Karpas-422 (cell line): ENCODE results near the gene WDR86. TPM values are rescaled to one million over a fixed set of nuclear protein-coding genes. Genes with fewer than 3 reads are reported as not detected.

Experiments used
- DNase-seq: peaks from one replicate; pipeline ENCODE4 v3.0.0-alpha.2; 2015
- H2AFZ ChIP-seq: fragments of 200-600 bp; sonication (generic); 2 replicates; pipeline ENCODE4 v1.6.1; 2014; ENCODE audit warnings: antibody characterized with exemption, low read length, mixed read lengths
- H3K27ac ChIP-seq: fragments of 200-600 bp; sonication (generic); 2 replicates; pipeline ENCODE4 v1.5.1; 2014; ENCODE audit warnings: mild to moderate bottlenecking, low read length, moderate library complexity
- H3K27me3 ChIP-seq: fragments of 200-600 bp; sonication (generic); 2 replicates; pipeline ENCODE4 v1.6.1; 2014; ENCODE audit warnings: low read length, mixed read lengths
- H3K36me3 ChIP-seq: fragments of 200-600 bp; sonication (generic); 2 replicates; pipeline ENCODE4 v1.6.1; 2014; ENCODE audit warnings: low read length, mixed read lengths; ENCODE audit not compliant: insufficient read depth
- H3K4me1 ChIP-seq: fragments of 200-600 bp; sonication (generic); 2 replicates; pipeline ENCODE4 v1.6.1; 2014; ENCODE audit warnings: mild to moderate bottlenecking, low read length, mixed read lengths
- H3K4me2 ChIP-seq: fragments of 200-600 bp; sonication (generic); 2 replicates; pipeline ENCODE4 v1.6.1; 2014; ENCODE audit warnings: low read length, low read depth, mild to moderate bottlenecking; ENCODE audit not compliant: poor library complexity, severe bottlenecking
- H3K4me3 ChIP-seq: fragments of 200-600 bp; sonication (generic); 2 replicates; pipeline ENCODE4 v1.5.1; 2014; ENCODE audit warnings: mild to moderate bottlenecking, antibody characterized with exemption, low read length, mixed read lengths
- H3K79me2 ChIP-seq: fragments of 200-600 bp; sonication (generic); 2 replicates; pipeline ENCODE4 v1.6.1; 2014; ENCODE audit warnings: mild to moderate bottlenecking, low read length, mixed read lengths
- H3K9ac ChIP-seq: fragments of 200-600 bp; sonication (generic); 2 replicates; pipeline ENCODE4 v1.6.0; 2014; ENCODE audit warnings: low read length
- H3K9me2 ChIP-seq: fragments of 200-600 bp; sonication (generic), shearing (Covaris generic); replicated peaks from 2 replicates; pipeline ENCODE4 v1.6.0; 2014; ENCODE audit warnings: mild to moderate bottlenecking, low read length, moderate library complexity; ENCODE audit not compliant: insufficient read depth
- H3K9me3 ChIP-seq: fragments of 300-700, 200-600 bp; sonication (generic); 2 replicates; pipeline ENCODE4 v1.6.1; 2014; ENCODE audit warnings: low read length, mixed read lengths
- H4K20me1 ChIP-seq: fragments of 200-600 bp; sonication (generic); 2 replicates; pipeline ENCODE4 v1.6.1; 2014; ENCODE audit warnings: mild to moderate bottlenecking, antibody characterized with exemption, low read length, low read depth; ENCODE audit not compliant: insufficient read depth
- total RNA-seq: library from RNA; depleted of rRNA; stranded (reverse); fragments of >200 nt; shearing (Covaris generic); gene quantifications from 2 replicates; pipeline ENCODE4 v1.2.3, GENCODE V29; 2014; ENCODE audit warnings: low replicate concordance

The WDR86 gene
- total RNA-seq, 1 experiment from 2014 or later, result not detected

GRCh38 chr7:151346470-151346769 lies 63.4 kb downstream of the WDR86 start:
- H3K4me3 ChIP-seq, result no peak overlapping the region
- H3K4me1 ChIP-seq, result peaks cover 46% of the 10 kb centered on the region
- H3K9me3 ChIP-seq, result no peaks in the 10 kb centered on the region
- peaks cover 27% of the 10 kb centered on the region; the same call in 1 of the 2 replicates for H3K36me3 ChIP-seq
- no peaks in the 10 kb centered on the region for H3K27me3 ChIP-seq
- DNase-seq, result no peak
- no peak overlapping the region for H2AFZ ChIP-seq
- H4K20me1 ChIP-seq, result no peaks in the 10 kb centered on the region
- no peaks in the 10 kb centered on the region for H3K9me2 ChIP-seq
- H3K9ac ChIP-seq, result no peak overlapping the region
- H3K27ac ChIP-seq, result no peak overlapping the region
- H3K4me2 ChIP-seq, result no peak overlapping the region
- H3K79me2 ChIP-seq, result peaks cover 33% of the 10 kb centered on the region

GRCh38 chr7:151345576-151346469 lies 64.0 kb downstream of the WDR86 start:
- Histone ChIP-seq H3K4me2 (no peak overlapping the region), H3K36me3 (peaks cover 27% of the 10 kb centered on the region; the same call in 1 of the 2 replicates), H4K20me1 (no peaks in the 10 kb centered on the region), H3K9me3 (no peaks in the 10 kb centered on the region), H3K27me3 (no peaks in the 10 kb centered on the region), H3K27ac (0 out of 2 replicates have a peak overlapping the region, but pooled peaks have one; percentile 21), H3K4me1 (peaks cover 40% of the 10 kb centered on the region), H3K79me2 (peaks cover 33% of the 10 kb centered on the region), H3K9ac (no peak overlapping the region), H3K9me2 (no peaks in the 10 kb centered on the region), H2AFZ (no peak overlapping the region), H3K4me3 (no peak overlapping the region)
- no peak for DNase-seq

- Histone ChIP-seq H2AFZ (no peak overlapping the region), H3K36me3 (peaks cover 24% of the 10 kb centered on the region; the same call in 1 of the 2 replicates), H3K9me3 (no peaks in the 10 kb centered on the region), H3K27ac (peak overlapping the region; percentile 46), H3K4me1 (peaks cover 32% of the 10 kb centered on the region), H3K79me2 (peaks cover 33% of the 10 kb centered on the region), H3K9ac (0 out of 2 replicates have a peak overlapping the region, but pooled peaks have one; percentile 85), H3K4me2 (peak overlapping the region; percentile 94), H3K27me3 (no peaks in the 10 kb centered on the region), H3K9me2 (no peaks in the 10 kb centered on the region), H3K4me3 (no peak overlapping the region), H4K20me1 (no peaks in the 10 kb centered on the region)
- no peak for DNase-seq
These were observed 66.3 kb downstream of the WDR86 start for GRCh38 chr7:151343516-151343915.

- Histone ChIP-seq H3K4me2 (peak overlapping the region; percentile 94), H3K79me2 (peaks cover 32% of the 10 kb centered on the region), H3K9me2 (no peaks in the 10 kb centered on the region), H3K4me1 (peaks cover 26% of the 10 kb centered on the region), H3K9me3 (no peaks in the 10 kb centered on the region), H3K27ac (peak overlapping the region; percentile 46), H3K36me3 (peaks cover 23% of the 10 kb centered on the region; the same call in 1 of the 2 replicates), H4K20me1 (no peaks in the 10 kb centered on the region), H3K9ac (peak overlapping the region; percentile 85), H2AFZ (no peak overlapping the region), H3K27me3 (no peaks in the 10 kb centered on the region), H3K4me3 (peak overlapping the region; percentile 81)
- no peak for DNase-seq
These were observed 67.0 kb downstream of the WDR86 start for GRCh38 chr7:151342811-151343210.

- Histone ChIP-seq H3K79me2 (peaks cover 28% of the 10 kb centered on the region), H2AFZ (peak overlapping the region; percentile 61; the same call in 1 of the 2 replicates)
These were observed 67.7 kb downstream of the WDR86 start for GRCh38 chr7:151342102-151342646.

GRCh38 chr7:151341357-151342101 lies 68.3 kb downstream of the WDR86 start, which contains the start of gene NUB1:
Gene NUB1, plus strand, starts transcription at chr7:151341812. Its CDS starts 3,538 bp downstream, at chr7:151345350.
- peak within 1 kb of the TSS; percentile 94 for H3K4me2 ChIP-seq
- peak within 1 kb of the TSS; percentile 85 for H3K9ac ChIP-seq
- no peaks in the 10 kb centered on the region for H3K9me3 ChIP-seq
- H4K20me1 ChIP-seq, result no peaks in the 10 kb centered on the region
- H3K79me2 ChIP-seq, result peaks cover 25% of the 10 kb centered on the region
- peaks cover 24% of the 10 kb centered on the region for H3K4me1 ChIP-seq
- peak; percentile 95 for DNase-seq
- H3K4me3 ChIP-seq, result peak within 1 kb of the TSS; percentile 81
- no peaks in the 10 kb centered on the region for H3K27me3 ChIP-seq
- peak within 1 kb of the TSS; percentile 61; the same call in 1 of the 2 replicates for H2AFZ ChIP-seq
- no peaks in the 10 kb centered on the region for H3K9me2 ChIP-seq
- H3K27ac ChIP-seq, result peak within 1 kb of the TSS; percentile 46
- H3K36me3 ChIP-seq, result peaks cover 18% of the 10 kb centered on the region; the same call in 1 of the 2 replicates

More at GRCh38 chr7:151342102-151342646, 67.7 kb downstream of the WDR86 start:
- Histone ChIP-seq H3K9me2 (no peaks in the 10 kb centered on the region), H3K9me3 (no peaks in the 10 kb centered on the region), H3K4me3 (peak overlapping the region; percentile 81), H3K36me3 (peaks cover 20% of the 10 kb centered on the region; the same call in 1 of the 2 replicates), H3K27me3 (no peaks in the 10 kb centered on the region), H3K4me2 (peak overlapping the region; percentile 94), H3K9ac (peak overlapping the region; percentile 85), H4K20me1 (no peaks in the 10 kb centered on the region), H3K4me1 (peaks cover 24% of the 10 kb centered on the region), H3K27ac (peak overlapping the region; percentile 46)
- DNase-seq, result no peak

GRCh38 chr7:151340794-151341356 lies 69.0 kb downstream of the WDR86 start:
- Histone ChIP-seq H3K9me3 (no peaks in the 10 kb centered on the region), H3K4me3 (no peak overlapping the region), H3K4me1 (peaks cover 29% of the 10 kb centered on the region), H3K4me2 (peak overlapping the region; percentile 1), H3K27me3 (no peaks in the 10 kb centered on the region), H2AFZ (no peak overlapping the region), H3K36me3 (peaks cover 12% of the 10 kb centered on the region; the same call in 1 of the 2 replicates), H3K9ac (no peak overlapping the region), H4K20me1 (no peaks in the 10 kb centered on the region), H3K9me2 (no peaks in the 10 kb centered on the region), H3K79me2 (peaks cover 23% of the 10 kb centered on the region), H3K27ac (no peak overlapping the region)
- DNase-seq, result no peak
